PFSK-1 (cell line): Measurements from ENCODE around the gene RASA3.

Source experiments
- FOXP2 ChIP-seq: optimal IDR thresholded peaks from 2 replicates; pipeline ENCODE3; 2011; ENCODE audit warnings: borderline replicate concordance, control low read depth, inconsistent platforms; ENCODE audit not compliant: insufficient read depth; ENCODE audit errors: extremely low read length, extremely low read depth
- POLR2AphosphoS5 ChIP-seq: IDR thresholded peaks from 2 replicates; pipeline ENCODE4 v1.6.1; 2012; ENCODE audit warnings: low read depth, mild to moderate bottlenecking, control low read depth, low read length, moderate library complexity
- REST ChIP-seq, 2 experiments: IDR thresholded peaks; 2 replicates each; pipeline versions ENCODE4 v1.6.1 to v1.8.0; 2011 to 2012; ENCODE audit warnings: low read depth in 2 of 2, low read length in 2 of 2, control low read depth in 1 of 2, inconsistent platforms in 1 of 2, mild to moderate bottlenecking in 1 of 2, moderate library complexity in 1 of 2; ENCODE audit not compliant: insufficient read depth in 1 of 2
- SIN3A ChIP-seq: IDR thresholded peaks from 2 replicates; pipeline ENCODE4 v1.6.1; 2012; ENCODE audit warnings: mild to moderate bottlenecking, low read length, moderate library complexity, borderline replicate concordance; ENCODE audit not compliant: insufficient read depth
- TAF1 ChIP-seq: IDR thresholded peaks from 2 replicates; pipeline ENCODE4 v1.6.1; 2012; ENCODE audit warnings: low read length, control low read depth, borderline replicate concordance; ENCODE audit not compliant: insufficient read depth

GRCh38 chr13:114044486-114044885 is 87.9 kb downstream of the RASA3 start:
- no peak for TF ChIP-seq TAF1
- no peak for TF ChIP-seq POLR2AphosphoS5
- no peak for TF ChIP-seq REST (IDR thresholded peaks at IDR 0.05; ENCODE audit: insufficient read depth in 1 of 2, low read depth in 2 of 2, low read length in 2 of 2)
- no peak for TF ChIP-seq SIN3A
- no peak for TF ChIP-seq FOXP2
